A549 (cell line): Measurements from ENCODE around the gene NR3C2. TPM values are rescaled to one million over a fixed set of nuclear protein-coding genes. Genes with fewer than 3 reads are reported as not detected.

ENCODE experiments used
- ATAC-seq, 2 experiments: fragments of 200-7000 bp in 1 of 2; fragments of >200 bp in 1 of 2; cut with Nextera tagmentation in 1 of 2; cut with Tn5 transposase in 1 of 2; 3 replicates each; pipeline versions ENCODE4 v1.8.0 to v1.9.1; 2018 to 2020; ENCODE audit warnings: mild to moderate bottlenecking in 1 of 2, moderate library complexity in 1 of 2
- CTCF ChIA-PET: fragments of 300-600 bp; sonication (Branson Sonifier 250); formaldehyde crosslinking; extraction: SDS; loops from one replicate; lab custom pipeline; 2021; ENCODE audit warnings: antibody characterized with exemption, inconsistent platforms; lab: Yijun Ruan, JAX
- POLR2A ChIA-PET: fragments of 350-600 bp; formaldehyde crosslinking; extraction: SDS; loops from one replicate; lab custom pipeline; 2021; ENCODE audit warnings: antibody characterized with exemption, inconsistent platforms; lab: Yijun Ruan, JAX
- DNase-seq, 2 experiments: peaks; one replicate each; pipeline versions ENCODE4 v3.0.0 to v3.0.0-alpha.2; 2011 to 2016; ENCODE audit warnings: low read depth in 1 of 2, low spot score in 1 of 2
- FAIRE-seq: peaks from 2 replicates; lab custom pipeline; 2011; peaks lifted over from hg19 to GRCh38; lab: Jason Lieb, UNC
- H3K27ac ChIP-seq, 2 experiments: fragments of >200 bp; sonication (Bioruptor Twin); formaldehyde crosslinking; 3 replicates each; pipeline ENCODE4 v1.5.1; 2016 to 2017
- H3K4me1 ChIP-seq: fragments of >200 bp; sonication (Bioruptor Twin); formaldehyde crosslinking; 3 replicates; pipeline ENCODE4 v1.6.1; 2016
- H3K4me2 ChIP-seq: fragments of >200 bp; sonication (Bioruptor Twin); formaldehyde crosslinking; 3 replicates; pipeline ENCODE4 v1.6.1; 2016
- H3K4me3 ChIP-seq: fragments of >200 bp; sonication (Bioruptor Twin); formaldehyde crosslinking; 3 replicates; pipeline ENCODE4 v1.5.1; 2016
- H3K9me3 ChIP-seq: fragments of >200 bp; sonication (Bioruptor Twin); formaldehyde crosslinking; 3 replicates; pipeline ENCODE4 v1.6.1; 2016
- BCL3 ChIP-seq: fragments of >200 bp; sonication (Bioruptor Twin); formaldehyde crosslinking; IDR thresholded peaks from 3 replicates; pipeline ENCODE4 v1.6.1; 2016
- BHLHE40 ChIP-seq: IDR thresholded peaks from 2 replicates; pipeline ENCODE4 v1.6.1; 2012; ENCODE audit warnings: low read depth, low read length, inconsistent platforms
- CBX2 ChIP-seq: fragments of 200-600 bp; sonication (generic); IDR thresholded peaks from 2 replicates; pipeline ENCODE4 v1.6.1; 2016; ENCODE audit warnings: low read depth, mild to moderate bottlenecking, borderline replicate concordance
- CBX8 ChIP-seq: fragments of 200-600 bp; sonication (generic); IDR thresholded peaks from 2 replicates; pipeline ENCODE4 v1.6.1; 2016
- CHD2 ChIP-seq: fragments of 150-350 bp; IDR thresholded peaks from 2 replicates; pipeline ENCODE4 v1.6.1; 2014; ENCODE audit warnings: low read length; ENCODE audit not compliant: partially characterized antibody
- EHMT2 ChIP-seq: fragments of 200-600 bp; sonication (generic); IDR thresholded peaks from 2 replicates; pipeline ENCODE4 v1.6.1; 2016; ENCODE audit warnings: antibody characterized with exemption, low read depth, mild to moderate bottlenecking, moderate library complexity
- ESRRA ChIP-seq: fragments of 150-350 bp; IDR thresholded peaks from 2 replicates; pipeline ENCODE4 v1.6.1; 2014; ENCODE audit warnings: mild to moderate bottlenecking, low read length, borderline replicate concordance
- FOSB ChIP-seq: fragments of 250-450 bp; sonication (Bioruptor Pico); IDR thresholded peaks from 2 replicates; pipeline ENCODE4 v1.5.0; 2020; ENCODE audit warnings: mild to moderate bottlenecking, moderate library complexity
- HES2 ChIP-seq: fragments of >200 bp; sonication (Bioruptor Twin); formaldehyde crosslinking; IDR thresholded peaks from 2 replicates; pipeline ENCODE4 v1.6.1; 2016
- HEYL ChIP-seq: fragments of 250-450 bp; sonication (Bioruptor Pico); IDR thresholded peaks from 2 replicates; pipeline ENCODE4 v1.8.0; 2021; ENCODE audit warnings: mild to moderate bottlenecking, moderate library complexity
- HOXB13 ChIP-seq: fragments of 250-450 bp; sonication (Bioruptor Pico); IDR thresholded peaks from 2 replicates; pipeline ENCODE4 v1.5.0; 2020; ENCODE audit warnings: low read depth, mild to moderate bottlenecking, moderate library complexity
- HOXB5 ChIP-seq: fragments of 250-450 bp; sonication (Bioruptor Pico); IDR thresholded peaks from 2 replicates; pipeline ENCODE4 v1.5.0; 2020; ENCODE audit warnings: mild to moderate bottlenecking, moderate library complexity
- JUN ChIP-seq, 2 experiments: fragments of >200 bp; sonication (Bioruptor Twin); formaldehyde crosslinking; IDR thresholded peaks; 2 replicates in 1 of 2; 3 replicates in 1 of 2; pipeline ENCODE4 v1.6.1; 2016 to 2017
- KDM1A ChIP-seq: fragments of 200-600 bp; sonication (generic); IDR thresholded peaks from 2 replicates; pipeline ENCODE4 v1.6.1; 2016; ENCODE audit warnings: low read depth, mild to moderate bottlenecking
- KDM5A ChIP-seq: fragments of 200-600 bp; sonication (generic); IDR thresholded peaks from 2 replicates; pipeline ENCODE4 v1.6.1; 2016; ENCODE audit warnings: antibody characterized with exemption, mild to moderate bottlenecking
- MAFK ChIP-seq: fragments of 450-650 bp; IDR thresholded peaks from 2 replicates; pipeline ENCODE4 v1.6.1; 2014; ENCODE audit not compliant: partially characterized antibody
- MAZ ChIP-seq: fragments of 150-350 bp; IDR thresholded peaks from 2 replicates; pipeline ENCODE4 v1.6.1; 2014; ENCODE audit warnings: antibody characterized with exemption, low read depth, low read length, borderline replicate concordance
- NR3C1 ChIP-seq: fragments of >200 bp; sonication (Bioruptor Twin); formaldehyde crosslinking; IDR thresholded peaks from 3 replicates; pipeline ENCODE4 v1.6.1; 2017
- POLR2A ChIP-seq: IDR thresholded peaks from 2 replicates; pipeline ENCODE4 v1.6.1; 2012; ENCODE audit warnings: mild to moderate bottlenecking, low read length
- POLR2AphosphoS2 ChIP-seq: conservative IDR thresholded peaks from 2 replicates; pipeline ENCODE4 v1.6.1; 2012; ENCODE audit warnings: low read length, improper control_type of control experiment, inconsistent platforms
- RCOR1 ChIP-seq: fragments of 150-350 bp; IDR thresholded peaks from 2 replicates; pipeline ENCODE4 v1.6.1; 2014; ENCODE audit warnings: antibody characterized with exemption, low read length, low read depth
- REST ChIP-seq: fragments of 200-600 bp; sonication (generic); IDR thresholded peaks from 2 replicates; pipeline ENCODE4 v1.6.1; 2016; ENCODE audit warnings: antibody characterized with exemption, mild to moderate bottlenecking, moderate library complexity
- RFX5 ChIP-seq: fragments of 450-650 bp; IDR thresholded peaks from 2 replicates; pipeline ENCODE4 v1.7.1; 2014; ENCODE audit warnings: antibody characterized with exemption, mild to moderate bottlenecking, moderate library complexity
- SMC3 ChIP-seq: fragments of >200 bp; sonication (Bioruptor Twin); formaldehyde crosslinking; IDR thresholded peaks from 3 replicates; pipeline ENCODE4 v1.6.1; 2018; ENCODE audit warnings: inconsistent platforms
- TP53 ChIP-seq: fragments of 250-450 bp; sonication (Bioruptor Pico); IDR thresholded peaks from 2 replicates; pipeline ENCODE4 v1.5.0; 2021; ENCODE audit warnings: mild to moderate bottlenecking, moderate library complexity
- USF2 ChIP-seq: fragments of 450-650 bp; IDR thresholded peaks from 2 replicates; pipeline ENCODE4 v1.6.1; 2014; ENCODE audit warnings: antibody characterized with exemption
- ZC3H11A ChIP-seq: fragments of 450-650 bp; IDR thresholded peaks from 2 replicates; pipeline ENCODE4 v1.6.1; 2014; ENCODE audit warnings: antibody characterized with exemption, mild to moderate bottlenecking
- ZNF302 ChIP-seq: fragments of 250-450 bp; sonication (Bioruptor Pico); IDR thresholded peaks from 2 replicates; pipeline ENCODE4 v1.9.0; 2021; ENCODE audit warnings: inconsistent platforms, mild to moderate bottlenecking, moderate library complexity
- ZSCAN20 ChIP-seq: fragments of 250-450 bp; sonication (Bioruptor Pico); IDR thresholded peaks from 2 replicates; pipeline ENCODE4 v1.8.0; 2022; ENCODE audit warnings: mild to moderate bottlenecking, moderate library complexity
- WGBS: methylation state at CpG from one replicate; pipeline ENCODE4 v1.1.6; 2017; ENCODE audit errors: missing lambda C conversion rate; 5-methylcytosine and 5-hydroxymethylcytosine counted together
- polyA plus RNA-seq, 4 experiments: library from polyadenylated mRNA; depleted of rRNA in 3 of 4; stranded (reverse); fragments of >200 nt; fragmentation: RNase III in 1 of 4; extraction: RNeasy Plus Mini Kit Qiagen cat#74134 plus additional on column Dnase treatment in 1 of 4; gene quantifications; 2 replicates in 3 of 4; 3 replicates in 1 of 4; pipeline ENCODE4 v1.2.3, GENCODE V29; 2011 to 2017

The NR3C2 gene
- polyA plus RNA-seq, 2 of the 4 experiments (the other 2 are of a cell fraction), result 0.01 to 0.03 TPM

GRCh38 chr4:148299337-148299736 is 142.9 kb downstream of the NR3C2 start:
- CTCF ChIA-PET, result interaction anchor here (1.3 kb wide), 1 partner anchor 9 kb away, joined by 3 read pairs; no protein-coding TSS in a partner anchor
- Histone ChIP-seq H3K27ac (no peak overlapping the region), H3K4me1 (no peaks in the 10 kb centered on the region), H3K9me3 (no peaks in the 10 kb centered on the region), H3K4me2 (no peak overlapping the region), H3K4me3 (no peak overlapping the region)
- POLR2A ChIA-PET, result no interaction called here
- 38% methylated on average over 9 of the region's 9 CpGs for WGBS
- TF ChIP-seq FOSB (CRISPR knock-in tag), result no peak
- no peak for TF ChIP-seq HOXB5 (CRISPR knock-in tag)
- no peak for TF ChIP-seq RFX5
- TF ChIP-seq CBX2, result no peak
- no peak for TF ChIP-seq POLR2A
- no peak for TF ChIP-seq ZNF302 (CRISPR knock-in tag)
- no peak for DNase-seq
- ATAC-seq, result no peak
- no peak for FAIRE-seq

GRCh38 chr4:148296498-148296897 is 145.7 kb downstream of the NR3C2 start:
- H3K4me3 ChIP-seq, result no peak overlapping the region
- ChIA-PET CTCF (no interaction called here), POLR2A (no interaction called here)
- ATAC-seq, result no peak
- H3K4me1 ChIP-seq, result no peaks in the 10 kb centered on the region
- no peak for TF ChIP-seq RCOR1
- TF ChIP-seq MAFK, result no peak
- TF ChIP-seq CBX8, result no peak
- TF ChIP-seq EHMT2, result no peak
- no peak for TF ChIP-seq JUN (IDR thresholded peaks at IDR 0.05)
- no peak for TF ChIP-seq KDM5A
- no peak for TF ChIP-seq ZSCAN20
- TF ChIP-seq POLR2AphosphoS2, result no peak
- TF ChIP-seq HOXB13 (CRISPR knock-in tag), result no peak
- TF ChIP-seq, all 56 proteins: peak for 0
- Histone ChIP-seq H3K27ac (no peak overlapping the region), H3K4me2 (no peak overlapping the region), H3K9me3 (no peaks in the 10 kb centered on the region)
- no peak for DNase-seq
- WGBS, result 14% methylated on average over 2 of the region's 2 CpGs
- FAIRE-seq, result no peak

GRCh38 chr4:148295642-148296041 is 146.6 kb downstream of the NR3C2 start:
- Histone ChIP-seq H3K4me1 (no peaks in the 10 kb centered on the region), H3K4me2 (no peak overlapping the region), H3K9me3 (no peaks in the 10 kb centered on the region), H3K27ac (no peak overlapping the region), H3K4me3 (no peak overlapping the region)
- FAIRE-seq, result no peak
- DNase-seq, result no peak
- WGBS, result 17% methylated on average over 1 of the region's 1 CpG
- ChIA-PET CTCF (no interaction called here), POLR2A (no interaction called here)
- TF ChIP-seq USF2 (peak; percentile 19; the same call in 1 of the 2 replicates), ESRRA (no peak), POLR2AphosphoS2 (no peak)
- no peak for ATAC-seq

- FAIRE-seq (no peak), DNase-seq (no peak), ATAC-seq (no peak)
- POLR2A ChIA-PET, result no interaction called here
- CTCF ChIA-PET, result no interaction called here
- WGBS, result 0% methylated on average over 1 of the region's 1 CpG
- H3K4me3 ChIP-seq, result no peak overlapping the region
- H3K4me1 ChIP-seq, result no peaks in the 10 kb centered on the region
- H3K27ac ChIP-seq, result no peak overlapping the region
- no peaks in the 10 kb centered on the region for H3K9me3 ChIP-seq
- H3K4me2 ChIP-seq, result no peak overlapping the region
- TF ChIP-seq TP53 (no peak), KDM1A (no peak), FOSB (CRISPR knock-in tag) (no peak), SMC3 (no peak), KDM5A (no peak), BHLHE40 (no peak), MAZ (no peak), BCL3 (no peak), ZC3H11A (no peak), NR3C1 (no peak), HEYL (CRISPR knock-in tag) (no peak), HES2 (no peak), JUN (IDR thresholded peaks at IDR 0.05) (no peak), CHD2 (no peak), REST (no peak)
Observed at GRCh38 chr4:148293571-148293970, 148.6 kb downstream of the NR3C2 start.
